Mesothelial cell of epicardium (in vitro differentiated cells): ENCODE measurements around the gene VEGFC. TPM values are rescaled to one million over a fixed set of nuclear protein-coding genes. Genes with fewer than 3 reads are reported as not detected.

Experiments used
- DNase-seq, 2 experiments: peaks; one replicate each; pipeline ENCODE4 v3.0.0; 2021; ENCODE audit warnings: low spot score in 2 of 2; ENCODE audit not compliant: unreplicated experiment in 2 of 2
- H3K27ac Mint-ChIP-seq: 2 replicates; pipeline ENCODE4 v1.8.0; 2021; ENCODE audit warnings: mixed read lengths
- H3K27me3 Mint-ChIP-seq: 2 replicates; pipeline ENCODE4 v1.8.0; 2021; ENCODE audit warnings: low read depth, mixed read lengths
- H3K36me3 Mint-ChIP-seq: 2 replicates; pipeline ENCODE4 v1.8.0; 2021; ENCODE audit warnings: mixed read lengths
- H3K4me1 Mint-ChIP-seq: 2 replicates; pipeline ENCODE4 v1.8.0; 2021; ENCODE audit warnings: mixed read lengths
- H3K4me3 Mint-ChIP-seq: 2 replicates; pipeline ENCODE4 v1.8.0; 2021; ENCODE audit warnings: mild to moderate bottlenecking, moderate library complexity, mixed read lengths
- H3K9me3 Mint-ChIP-seq: 2 replicates; pipeline ENCODE4 v1.8.0; 2021; ENCODE audit warnings: mixed read lengths
- total RNA-seq: library from RNA; stranded (reverse); gene quantifications from 3 replicates; pipeline ENCODE4 v1.2.1, GENCODE V29; 2021
- TF ChIP-seq, protein P1 (sequence below): fragments of 200-600 bp; sonication (generic); IDR thresholded peaks from one replicate; pipeline ENCODE4 v1.5.0; 2021; ENCODE audit warnings: antibody characterized with exemption; ENCODE audit not compliant: unreplicated experiment

Gene VEGFC
- total RNA-seq, 1 donor from 2014 or later, result 2.4 TPM

DNA sequence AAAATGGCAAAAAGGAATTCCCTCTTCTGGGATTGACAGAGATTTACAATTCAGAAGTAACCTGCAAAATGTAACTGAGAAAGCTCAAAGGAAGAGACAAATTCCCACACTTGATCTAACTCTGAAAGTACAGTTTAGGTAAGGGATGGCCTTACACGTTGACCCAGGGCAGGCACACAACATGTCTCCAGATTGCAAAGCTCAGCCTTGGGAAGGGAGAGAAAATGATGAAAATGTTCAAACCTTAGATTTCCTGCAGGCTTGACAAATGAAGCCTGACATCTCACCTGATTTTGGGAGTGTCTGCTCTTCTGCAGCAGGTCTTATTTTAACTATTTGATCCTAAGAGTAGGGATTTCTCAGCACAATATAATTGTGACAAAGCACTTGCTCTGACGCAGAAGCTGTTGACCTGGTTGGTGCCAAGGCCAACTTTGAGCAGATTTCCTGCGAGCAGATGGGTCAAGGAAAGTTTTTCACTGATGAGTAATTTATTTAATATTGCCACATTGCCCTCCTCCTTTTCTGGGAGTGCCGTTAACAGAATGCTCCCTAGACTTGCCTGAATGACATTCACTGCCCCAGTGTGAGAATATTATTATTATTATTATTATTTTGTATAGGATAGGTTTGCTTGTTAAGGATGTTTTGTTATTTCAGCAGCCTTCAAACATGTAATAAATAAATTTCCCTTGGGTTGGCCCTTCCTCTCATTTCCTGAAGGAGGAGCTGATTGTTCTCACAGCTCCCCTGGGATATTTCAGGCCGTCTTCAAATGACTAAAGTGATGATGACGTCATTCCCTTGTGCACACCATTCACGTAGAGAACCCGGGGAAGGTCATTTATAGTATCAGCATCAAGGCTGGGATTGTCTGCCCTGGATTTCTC lies 157.1 kb downstream of the VEGFC start:
- Mint-ChIP-seq H3K9me3 (no peaks in the 10 kb centered on the region), H3K27me3 (peaks cover 15% of the 10 kb centered on the region), H3K27ac (no peak overlapping the region), H3K4me1 (no peaks in the 10 kb centered on the region), H3K36me3 (no peaks in the 10 kb centered on the region), H3K4me3 (no peak overlapping the region)
- no peak for DNase-seq
- TF ChIP-seq, protein P1, sequence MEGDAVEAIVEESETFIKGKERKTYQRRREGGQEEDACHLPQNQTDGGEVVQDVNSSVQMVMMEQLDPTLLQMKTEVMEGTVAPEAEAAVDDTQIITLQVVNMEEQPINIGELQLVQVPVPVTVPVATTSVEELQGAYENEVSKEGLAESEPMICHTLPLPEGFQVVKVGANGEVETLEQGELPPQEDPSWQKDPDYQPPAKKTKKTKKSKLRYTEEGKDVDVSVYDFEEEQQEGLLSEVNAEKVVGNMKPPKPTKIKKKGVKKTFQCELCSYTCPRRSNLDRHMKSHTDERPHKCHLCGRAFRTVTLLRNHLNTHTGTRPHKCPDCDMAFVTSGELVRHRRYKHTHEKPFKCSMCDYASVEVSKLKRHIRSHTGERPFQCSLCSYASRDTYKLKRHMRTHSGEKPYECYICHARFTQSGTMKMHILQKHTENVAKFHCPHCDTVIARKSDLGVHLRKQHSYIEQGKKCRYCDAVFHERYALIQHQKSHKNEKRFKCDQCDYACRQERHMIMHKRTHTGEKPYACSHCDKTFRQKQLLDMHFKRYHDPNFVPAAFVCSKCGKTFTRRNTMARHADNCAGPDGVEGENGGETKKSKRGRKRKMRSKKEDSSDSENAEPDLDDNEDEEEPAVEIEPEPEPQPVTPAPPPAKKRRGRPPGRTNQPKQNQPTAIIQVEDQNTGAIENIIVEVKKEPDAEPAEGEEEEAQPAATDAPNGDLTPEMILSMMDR, result no peak
